HG03439 (cell line): Measurements from ENCODE around the gene GPR52.
"Not testable (repeated sequence)": the region's sequence is repeated elsewhere in the genome, so short reads cannot be mapped to it uniquely, and the experiment has no call there.

ENCODE experiments used
- ATAC-seq: cut with Tn5 transposase; IDR thresholded peaks from one replicate; pipeline ENCODE4 v1.9.1; 2021; ENCODE audit warnings: mild to moderate bottlenecking, moderate library complexity; ENCODE audit not compliant: unreplicated experiment

GPR52 gene, protein sequence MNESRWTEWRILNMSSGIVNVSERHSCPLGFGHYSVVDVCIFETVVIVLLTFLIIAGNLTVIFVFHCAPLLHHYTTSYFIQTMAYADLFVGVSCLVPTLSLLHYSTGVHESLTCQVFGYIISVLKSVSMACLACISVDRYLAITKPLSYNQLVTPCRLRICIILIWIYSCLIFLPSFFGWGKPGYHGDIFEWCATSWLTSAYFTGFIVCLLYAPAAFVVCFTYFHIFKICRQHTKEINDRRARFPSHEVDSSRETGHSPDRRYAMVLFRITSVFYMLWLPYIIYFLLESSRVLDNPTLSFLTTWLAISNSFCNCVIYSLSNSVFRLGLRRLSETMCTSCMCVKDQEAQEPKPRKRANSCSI

DNA sequence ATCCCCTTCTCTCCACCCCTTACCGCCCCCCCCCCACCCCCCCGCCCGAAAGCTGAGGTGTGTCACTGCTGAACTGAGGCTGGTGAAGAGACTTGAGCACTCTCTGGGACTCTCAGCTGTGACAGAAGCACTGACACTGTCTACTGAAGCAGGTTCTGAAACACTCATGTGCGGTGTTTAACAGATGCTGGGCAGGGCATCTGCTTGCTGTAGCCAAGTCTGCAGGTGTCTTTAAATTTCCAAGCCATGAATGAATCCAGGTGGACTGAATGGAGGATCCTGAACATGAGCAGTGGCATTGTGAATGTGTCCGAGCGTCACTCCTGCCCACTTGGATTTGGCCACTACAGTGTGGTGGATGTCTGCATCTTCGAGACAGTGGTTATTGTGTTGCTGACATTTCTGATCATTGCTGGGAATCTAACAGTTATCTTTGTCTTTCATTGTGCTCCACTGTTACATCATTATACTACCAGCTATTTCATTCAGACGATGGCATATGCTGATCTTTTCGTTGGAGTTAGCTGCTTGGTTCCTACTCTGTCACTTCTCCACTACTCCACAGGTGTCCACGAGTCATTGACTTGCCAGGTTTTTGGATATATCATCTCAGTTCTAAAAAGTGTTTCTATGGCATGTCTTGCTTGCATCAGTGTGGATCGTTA is at the start of gene GPR52:
Gene GPR52 (plus strand): TSS at position 99 of the 665 bp plus-strand sequence. CDS start 148 bp downstream, at position 247.
- ATAC-seq = no peak

DNA sequence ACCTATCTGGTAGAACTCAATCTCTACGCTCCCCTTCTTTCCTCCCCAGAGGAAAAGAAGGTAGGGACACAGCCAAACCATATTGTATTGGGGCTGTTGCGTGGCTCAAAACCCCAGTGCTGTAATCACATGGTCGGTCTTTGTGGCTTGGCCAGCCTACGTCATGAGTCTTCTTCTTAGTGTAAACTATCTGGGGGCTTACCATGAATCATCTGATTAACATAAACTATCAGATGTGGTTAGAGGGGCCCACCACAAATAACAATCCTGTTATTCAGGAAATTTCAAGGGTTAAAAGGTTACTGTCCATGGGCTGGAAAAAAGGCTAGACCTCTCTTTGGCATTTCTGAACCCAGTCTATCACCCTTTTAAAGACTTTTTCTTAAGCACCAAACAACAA is 49.5 kb upstream of the GPR52 start:
- ATAC-seq = no peak

DNA sequence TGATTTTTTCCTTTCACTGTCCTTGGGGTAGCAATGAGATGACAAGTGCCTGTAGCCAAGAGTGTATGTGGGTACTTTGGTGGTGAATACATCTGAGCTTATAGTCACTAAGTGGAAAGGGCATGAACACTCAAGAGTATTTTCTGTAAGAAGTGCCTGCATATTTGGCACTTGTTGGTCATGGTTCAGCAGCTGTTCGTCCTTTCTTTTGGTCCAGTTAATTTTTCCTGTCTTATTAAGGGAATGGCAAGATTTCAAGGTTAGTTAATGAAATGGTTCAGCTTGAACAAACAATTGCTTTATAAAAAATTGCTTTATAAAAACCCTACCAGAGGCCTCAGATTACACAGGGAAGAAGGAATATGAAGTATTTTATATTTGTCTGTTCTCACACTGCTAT is 48.6 kb upstream of the GPR52 start:
- ATAC-seq = no peak

DNA sequence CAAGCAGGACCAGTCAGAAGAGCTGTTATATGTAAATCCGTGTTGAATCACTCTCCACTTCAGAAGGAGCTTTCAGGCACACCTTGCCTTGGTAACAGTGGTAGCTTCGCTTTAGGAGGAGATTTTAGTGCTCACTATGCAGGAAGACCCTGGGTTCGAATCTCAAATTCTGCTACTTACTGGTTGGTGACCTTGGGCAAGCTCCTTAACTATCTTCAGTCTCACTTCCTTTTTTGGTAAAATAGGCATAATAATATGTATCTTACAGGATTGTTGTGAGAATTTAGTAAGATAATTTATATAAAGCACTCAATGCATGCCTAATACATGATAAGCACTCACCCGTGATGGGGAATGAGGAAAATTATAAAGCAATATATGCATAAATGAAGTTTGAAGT is 46.7 kb upstream of the GPR52 start:
- ATAC-seq = no peak

DNA sequence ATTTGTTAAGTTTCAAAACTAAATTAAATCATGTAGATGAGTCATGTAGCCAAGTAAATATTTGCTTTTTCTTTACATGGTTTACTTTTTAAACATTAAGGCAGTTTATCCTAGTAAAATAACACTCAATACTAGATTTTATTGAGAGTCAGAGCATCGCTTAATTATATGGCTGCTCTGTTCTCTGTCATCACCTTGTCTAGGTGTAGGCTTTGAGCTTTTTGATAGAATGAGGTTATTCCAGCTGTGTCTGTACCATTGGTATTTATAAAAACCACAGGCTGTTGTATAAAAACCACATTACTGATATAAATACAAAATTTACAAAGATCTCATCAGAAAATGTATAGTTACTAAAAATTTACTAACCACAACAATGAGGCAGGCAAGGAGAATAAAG is 42.5 kb upstream of the GPR52 start:
- no peak for ATAC-seq

DNA sequence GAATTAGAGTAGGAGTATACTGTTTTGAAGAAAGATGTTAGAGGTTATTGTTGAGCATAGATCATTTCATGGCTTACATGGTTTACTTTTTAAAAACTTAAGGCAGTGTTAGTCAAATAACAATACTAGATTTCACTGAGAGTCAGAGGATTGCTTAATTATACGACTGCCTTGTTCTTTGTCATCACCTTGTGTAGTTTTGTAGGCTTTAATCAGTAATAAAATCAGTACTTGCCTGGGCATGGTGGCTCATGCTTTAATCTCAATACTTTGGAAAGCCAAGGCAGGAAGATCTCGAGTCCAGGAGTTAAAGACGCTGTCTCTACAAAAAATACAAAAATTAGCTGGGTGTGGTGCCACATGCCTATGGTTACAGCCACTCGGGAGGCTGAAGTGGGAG is 41.3 kb upstream of the GPR52 start:
- no peak for ATAC-seq

DNA sequence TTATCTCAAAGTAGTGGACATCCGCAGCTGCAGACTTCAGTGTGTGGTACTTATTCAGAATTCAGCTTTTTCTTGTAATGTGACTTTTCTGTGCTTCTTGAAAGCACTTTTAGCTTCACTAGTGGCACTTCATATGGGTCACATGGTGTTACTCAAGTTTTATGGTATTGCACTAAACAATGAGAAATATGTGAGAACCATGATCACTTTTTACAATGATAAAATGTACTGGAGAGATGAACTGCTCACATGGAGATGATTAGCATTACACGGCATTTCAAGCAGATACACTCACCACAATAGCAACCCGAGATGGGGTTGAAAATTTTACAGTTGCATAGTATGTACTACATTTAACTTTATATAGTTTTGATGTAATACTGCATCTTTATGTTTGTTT is 40.1 kb upstream of the GPR52 start:
- no peak for ATAC-seq

DNA sequence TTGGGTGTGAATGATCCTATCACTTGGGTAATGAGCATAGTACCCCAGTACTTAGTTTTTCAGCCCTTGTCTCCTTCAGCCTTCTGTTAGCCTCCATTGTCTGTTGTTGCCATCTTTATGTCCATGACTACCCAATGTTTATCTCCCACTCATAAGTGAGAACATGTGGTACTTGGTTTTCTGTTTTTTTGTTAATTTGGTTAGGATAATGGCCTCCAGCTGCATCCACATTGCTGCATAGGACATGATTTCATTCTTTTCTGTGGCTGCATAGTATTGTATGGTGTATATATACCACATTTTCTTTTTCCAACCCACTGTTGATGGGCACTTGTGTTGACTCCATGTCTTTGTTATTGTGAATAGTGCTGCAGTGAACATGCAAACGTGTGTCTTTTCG is 39.6 kb upstream of the GPR52 start:
- ATAC-seq = no peak

DNA sequence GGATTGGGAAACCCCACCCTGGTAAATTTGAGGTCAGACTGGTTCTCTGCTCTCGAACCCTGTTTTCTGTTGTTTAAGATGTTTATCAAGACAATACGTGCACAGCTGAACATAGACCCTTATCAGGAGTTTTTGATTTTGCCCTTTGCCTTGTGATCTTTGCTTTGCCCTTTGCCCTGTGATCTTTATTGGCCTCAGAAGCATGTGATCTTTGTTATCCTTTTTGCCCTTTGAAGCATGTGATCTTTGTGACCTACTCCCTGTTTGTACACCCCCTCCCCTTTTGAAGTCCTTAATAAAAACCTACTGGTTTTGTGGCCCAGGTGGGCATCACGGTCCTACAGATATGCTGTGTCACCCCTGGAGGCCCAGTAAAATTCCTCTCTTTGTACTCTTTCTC is 38.0 kb upstream of the GPR52 start:
- ATAC-seq = not testable (repeated sequence)

DNA sequence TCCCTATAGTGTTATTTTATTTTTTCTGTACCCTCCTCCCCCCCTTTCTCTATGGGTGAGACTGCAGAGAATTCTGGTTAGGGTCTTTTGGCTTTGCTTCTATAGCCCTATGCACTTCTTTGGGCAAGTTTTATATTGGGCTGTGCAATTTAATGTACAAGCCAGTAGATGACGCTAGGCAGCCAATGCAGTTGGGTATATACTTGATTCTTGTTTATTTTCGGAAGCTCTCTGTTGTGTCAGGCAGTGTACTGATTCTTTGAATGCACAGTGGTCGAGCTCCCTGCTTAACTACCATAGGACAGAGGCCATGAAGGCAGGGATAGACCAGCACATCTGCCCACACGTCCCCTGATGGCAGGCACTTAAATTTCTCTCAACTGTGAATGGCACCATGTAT is 34.1 kb upstream of the GPR52 start:
- no peak for ATAC-seq

DNA sequence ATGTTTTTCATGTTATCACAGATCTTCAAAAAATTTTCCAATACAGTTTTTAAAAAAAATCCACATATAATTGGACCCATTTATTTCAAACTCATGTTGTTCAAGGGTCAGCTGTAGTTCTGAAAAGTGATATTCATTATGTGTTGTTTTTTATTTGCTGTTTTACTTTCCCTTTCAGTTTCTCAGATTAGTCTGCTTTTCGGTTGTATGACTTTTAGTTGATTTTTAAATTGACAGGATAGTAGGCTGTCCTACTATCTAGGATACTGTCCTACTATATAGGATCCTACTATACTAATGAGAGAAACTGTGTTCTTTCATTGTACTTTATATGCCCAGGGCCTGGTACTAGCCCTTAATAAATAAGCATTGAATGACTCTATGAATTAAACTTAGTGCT is 33.6 kb upstream of the GPR52 start:
- ATAC-seq = no peak

DNA sequence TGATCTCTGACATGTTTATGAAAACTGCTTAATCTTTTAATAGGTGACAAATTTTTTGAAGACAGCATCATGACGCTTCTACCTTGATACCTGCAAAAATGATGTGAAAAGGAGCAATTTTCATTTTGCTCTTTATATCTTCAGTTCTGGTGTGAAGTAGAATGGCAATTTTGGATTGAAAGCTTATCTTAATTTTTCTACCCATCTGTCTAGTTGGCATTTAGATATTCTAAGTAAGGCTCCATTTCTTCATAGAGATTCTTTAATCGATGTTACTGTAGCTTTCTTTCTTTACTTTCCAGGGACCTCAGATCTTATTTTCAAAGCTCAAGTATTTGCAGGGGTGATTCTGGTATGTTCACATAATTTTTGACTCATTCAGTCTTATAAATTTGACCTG is 32.3 kb upstream of the GPR52 start:
- no peak for ATAC-seq

DNA sequence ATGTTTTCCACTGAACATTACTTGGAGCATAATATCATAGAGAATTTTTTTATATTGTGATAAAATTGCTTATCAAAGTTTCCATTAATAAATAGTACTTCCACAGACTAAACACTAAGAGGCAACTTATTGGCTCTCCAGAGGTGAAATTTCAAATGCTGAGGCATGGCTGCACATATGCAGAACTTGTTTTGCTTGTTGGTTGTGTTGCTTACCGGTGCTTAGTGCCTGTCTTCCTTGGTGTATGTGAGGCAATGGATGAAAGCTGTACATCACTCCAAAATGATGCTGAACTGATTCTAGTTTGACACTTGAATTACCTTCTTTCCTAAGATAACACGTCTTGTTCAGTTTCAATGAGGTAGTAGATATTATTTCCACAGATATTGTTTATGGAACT is 29.8 kb upstream of the GPR52 start:
- no peak for ATAC-seq

DNA sequence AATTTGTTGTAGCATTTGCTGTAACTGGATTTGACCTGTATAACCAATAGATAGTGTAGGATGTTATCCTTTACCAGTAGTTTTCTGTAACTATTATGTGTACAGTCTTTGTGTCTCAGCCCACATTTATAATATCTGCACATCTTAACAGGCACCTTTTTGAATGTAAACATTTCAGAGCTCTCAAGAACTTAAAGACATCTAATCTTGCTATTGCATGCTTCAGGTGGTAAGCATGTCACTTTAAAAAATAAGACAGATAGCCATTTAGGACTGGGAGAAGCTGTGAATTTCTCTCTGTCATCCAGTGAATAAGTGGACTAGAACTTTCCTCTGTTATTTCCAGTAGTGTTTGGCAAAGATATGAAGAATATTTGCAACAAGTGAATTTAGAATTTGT is 22.6 kb upstream of the GPR52 start:
- no peak for ATAC-seq

DNA sequence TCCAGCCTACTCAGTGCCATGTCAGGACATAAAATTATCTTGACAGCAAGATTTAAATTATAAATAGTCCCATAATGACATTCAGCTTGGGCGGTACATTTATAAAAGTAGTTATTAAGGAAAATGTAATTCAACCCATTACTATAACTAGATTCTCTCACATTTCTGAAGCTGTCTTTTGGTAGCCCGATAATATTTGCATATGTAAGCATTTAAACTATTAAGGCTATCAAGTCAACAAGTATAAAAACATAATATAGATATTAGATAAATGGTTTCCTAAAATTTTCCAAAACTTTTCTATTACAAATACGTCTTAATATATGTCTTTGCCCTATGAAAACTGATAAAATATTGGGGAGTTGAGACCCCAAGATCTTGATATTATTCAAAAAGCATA is 21.6 kb upstream of the GPR52 start:
- ATAC-seq = no peak

DNA sequence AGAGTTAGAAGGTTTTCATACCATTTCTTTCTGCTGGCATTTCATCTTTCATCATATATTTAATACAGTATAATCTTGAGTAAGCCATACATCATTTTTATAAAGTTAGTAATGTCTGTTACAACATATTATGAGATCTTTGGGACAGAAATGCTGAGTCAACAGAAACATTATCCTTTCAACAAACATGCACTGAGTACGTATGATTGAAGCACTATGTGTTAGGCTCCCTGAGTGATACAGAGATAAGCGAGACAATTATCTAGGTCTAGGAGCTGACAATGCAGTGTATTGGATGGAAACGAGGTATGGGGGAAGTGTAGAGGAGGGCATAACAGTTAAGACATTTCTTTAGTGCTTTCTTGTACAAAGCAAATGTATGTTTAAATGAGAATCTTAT is 19.7 kb upstream of the GPR52 start:
- no peak for ATAC-seq

DNA sequence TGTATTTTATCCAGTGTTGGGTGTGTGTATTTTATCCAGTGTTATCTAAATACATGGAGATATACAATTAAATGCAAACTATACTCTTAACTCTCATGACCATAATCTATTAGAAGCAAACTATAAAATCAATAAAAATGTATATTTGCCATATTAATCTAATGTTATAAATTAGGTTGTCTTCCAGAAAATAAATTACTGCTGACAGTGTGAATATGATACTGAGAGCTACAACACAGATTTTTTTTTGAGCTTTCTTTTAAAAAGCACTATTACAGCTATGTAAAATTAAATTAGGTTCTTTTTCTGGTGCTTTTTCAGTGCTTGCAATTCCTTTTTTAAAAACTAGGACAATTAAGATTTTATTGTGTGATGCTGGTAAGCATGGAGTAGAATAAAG is 19.0 kb upstream of the GPR52 start:
- no peak for ATAC-seq

DNA sequence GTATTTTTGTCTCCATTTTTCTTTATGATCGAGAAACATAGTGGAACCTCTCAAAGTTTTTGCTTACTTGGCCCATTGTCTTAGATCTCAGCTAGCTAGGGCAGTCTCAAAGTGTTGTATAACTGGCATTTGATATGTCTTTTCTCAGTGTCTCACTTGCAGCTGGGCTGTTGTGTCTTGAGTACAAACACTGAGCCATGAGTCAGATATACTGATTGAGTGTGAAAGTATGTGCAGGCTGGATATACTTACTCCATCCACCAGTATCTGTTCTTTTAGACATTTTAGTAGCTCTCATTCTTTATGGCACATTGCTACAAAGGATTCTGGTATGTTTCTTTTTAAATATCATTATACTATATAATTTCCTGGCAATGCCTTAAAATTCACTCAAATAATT is 14.3 kb upstream of the GPR52 start:
- no peak for ATAC-seq

DNA sequence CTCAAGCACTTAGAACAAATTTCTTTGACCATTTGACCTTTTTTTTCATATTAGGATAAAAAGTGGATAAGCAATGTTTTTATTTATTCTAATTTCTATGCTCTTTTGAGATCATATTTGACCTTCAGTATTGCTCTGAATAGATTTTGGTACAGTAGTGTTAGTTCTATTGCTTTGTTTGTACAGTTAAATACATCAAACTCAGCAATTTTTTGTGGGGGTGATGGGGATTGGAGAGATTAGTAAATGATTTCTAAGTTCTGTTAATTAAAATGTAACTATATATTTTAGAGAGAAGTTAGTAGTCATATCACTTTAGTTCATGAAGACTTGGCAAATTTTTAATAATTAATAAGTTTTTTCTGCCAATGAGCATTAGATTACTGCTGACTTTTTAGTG is 2.4 kb upstream of the GPR52 start:
- ATAC-seq = no peak

DNA sequence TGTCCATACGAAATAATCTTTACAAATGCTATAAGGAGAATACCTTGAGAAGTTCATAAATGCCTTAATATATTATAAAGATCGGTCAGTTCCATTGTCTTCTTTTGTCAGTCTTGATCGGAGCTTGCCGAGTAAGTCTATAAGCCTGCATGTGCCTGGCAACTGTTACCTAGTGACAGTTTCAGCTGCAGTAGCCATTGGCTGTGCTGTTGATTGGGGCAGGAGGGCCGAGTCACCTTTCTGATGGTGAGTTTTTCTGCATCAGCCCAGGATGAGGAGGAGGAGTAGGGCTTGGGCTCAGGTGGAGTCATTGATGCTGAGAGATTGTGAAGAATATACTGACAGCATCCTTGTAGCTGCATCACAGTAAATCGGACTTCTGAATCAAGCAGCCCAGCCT is 1.9 kb upstream of the GPR52 start:
- no peak for ATAC-seq

DNA sequence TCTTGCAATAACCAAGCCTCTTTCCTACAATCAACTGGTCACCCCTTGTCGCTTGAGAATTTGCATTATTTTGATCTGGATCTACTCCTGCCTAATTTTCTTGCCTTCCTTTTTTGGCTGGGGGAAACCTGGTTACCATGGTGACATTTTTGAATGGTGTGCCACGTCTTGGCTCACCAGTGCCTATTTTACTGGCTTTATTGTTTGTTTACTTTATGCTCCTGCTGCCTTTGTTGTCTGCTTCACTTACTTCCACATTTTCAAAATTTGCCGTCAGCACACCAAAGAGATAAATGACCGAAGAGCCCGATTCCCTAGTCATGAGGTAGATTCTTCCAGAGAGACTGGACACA is 743 bp downstream of the GPR52 start:
- no peak for ATAC-seq

DNA sequence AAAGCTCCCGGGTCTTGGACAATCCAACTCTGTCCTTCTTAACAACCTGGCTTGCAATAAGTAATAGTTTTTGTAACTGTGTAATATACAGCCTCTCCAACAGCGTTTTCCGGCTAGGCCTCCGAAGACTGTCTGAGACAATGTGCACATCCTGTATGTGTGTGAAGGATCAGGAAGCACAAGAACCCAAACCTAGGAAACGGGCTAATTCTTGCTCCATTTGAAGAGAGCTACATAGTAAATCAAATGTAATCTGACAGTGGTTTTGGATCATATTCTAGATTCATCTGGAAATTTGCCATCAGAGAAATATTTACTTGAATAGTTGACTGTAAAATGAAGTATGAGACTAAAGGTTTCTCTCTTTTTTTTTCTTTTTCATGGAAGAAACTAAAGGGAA is 1.2 kb downstream of the GPR52 start:
- ATAC-seq = no peak

DNA sequence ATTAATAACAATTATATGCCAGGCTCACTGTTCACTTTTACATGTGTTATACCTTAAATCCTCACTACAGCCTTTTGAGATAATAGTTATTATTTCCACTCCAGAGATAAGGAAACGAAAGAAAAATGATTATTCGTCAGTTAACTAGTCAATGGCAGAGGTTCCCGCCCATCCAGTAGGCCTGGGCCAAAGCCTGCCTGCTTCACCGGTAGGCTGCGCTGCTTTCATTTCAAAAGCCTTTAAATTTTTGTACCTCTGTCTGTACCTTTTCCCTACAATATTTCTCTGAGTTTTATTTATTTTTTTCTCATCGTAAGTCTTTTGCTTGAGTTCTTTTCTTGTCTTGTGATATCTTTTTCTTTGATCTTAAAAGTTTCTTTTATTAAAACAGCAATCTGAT is 3.6 kb downstream of the GPR52 start:
- ATAC-seq = no peak
